BJ (cell line): ENCODE results near the gene MYO5C. TPM values are rescaled to one million over a fixed set of nuclear protein-coding genes. Genes with fewer than 3 reads are reported as not detected.
A peak's percentile ranks its signal among the peaks of the same experiment; 100 is the strongest.

Experiments used
- CTCF ChIA-PET: fragments of 350-600 bp; formaldehyde crosslinking; extraction: SDS; loops from one replicate; lab custom pipeline; 2021; ENCODE audit warnings: antibody characterized with exemption, inconsistent platforms; lab: Yijun Ruan, JAX
- POLR2A ChIA-PET: fragments of 300-600 bp; sonication (Branson Sonifier 250); formaldehyde crosslinking; extraction: SDS; loops from one replicate; lab custom pipeline; 2021; ENCODE audit warnings: antibody characterized with exemption; lab: Charles Lee
- DNase-seq: peaks from one replicate; pipeline ENCODE4 v3.0.0-alpha.2; 2011; ENCODE audit warnings: low read depth
- H3K27me3 ChIP-seq: 2 replicates; pipeline ENCODE4 v1.6.0; 2011; ENCODE audit warnings: low read length; ENCODE audit not compliant: control insufficient read depth, insufficient read depth
- H3K36me3 ChIP-seq: 2 replicates; pipeline ENCODE4 v1.5.1; 2011; ENCODE audit warnings: low read length; ENCODE audit not compliant: control insufficient read depth, insufficient read depth
- H3K4me3 ChIP-seq: 2 replicates; pipeline ENCODE4 v1.5.1; 2011; ENCODE audit warnings: low read depth, mild to moderate bottlenecking, control low read depth, low read length
- polyA plus RNA-seq: library from polyadenylated mRNA; depleted of rRNA; stranded (reverse); fragments of >200 nt; gene quantifications from 2 replicates; pipeline ENCODE4 v1.2.3, GENCODE V29; 2011; rRNA removed
- small RNA-seq: library from RNA; depleted of rRNA; stranded (forward); fragments of <200 nt; gene quantifications from one replicate; pipeline ENCODE3, GENCODE V24; 2012; ENCODE audit warnings: low replicate concordance, low read depth; ENCODE audit not compliant: insufficient read length
- TF ChIP-seq, protein P1 (sequence below): IDR thresholded peaks from 2 replicates; pipeline ENCODE4 v1.5.1; 2011; ENCODE audit warnings: low read depth, mild to moderate bottlenecking, control low read depth, inconsistent platforms, low read length, moderate library complexity; ENCODE audit not compliant: insufficient read depth

Gene MYO5C
- polyA plus RNA-seq, 1 experiment, result 0.13 TPM

DNA sequence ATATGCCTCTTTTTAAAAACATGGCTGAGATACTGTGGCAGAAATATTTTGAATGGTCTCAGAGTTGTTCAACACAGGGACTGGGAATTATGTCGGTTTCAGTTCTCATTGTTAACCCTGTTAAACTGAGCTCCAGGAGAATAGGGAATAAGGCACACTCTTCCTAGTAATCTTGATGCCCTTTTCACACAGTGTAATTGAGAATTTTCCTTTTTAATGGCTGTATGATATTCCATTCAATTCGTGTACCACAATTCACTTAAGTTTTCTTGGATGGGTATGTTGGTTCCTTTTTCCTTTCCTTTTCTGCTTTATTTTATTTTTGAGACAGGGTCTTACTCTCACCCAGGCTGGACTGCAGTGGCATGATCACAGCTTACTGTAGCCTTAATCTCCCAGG, 149.3 kb downstream of the MYO5C start:
- no peak for DNase-seq
- TF ChIP-seq, protein P1, sequence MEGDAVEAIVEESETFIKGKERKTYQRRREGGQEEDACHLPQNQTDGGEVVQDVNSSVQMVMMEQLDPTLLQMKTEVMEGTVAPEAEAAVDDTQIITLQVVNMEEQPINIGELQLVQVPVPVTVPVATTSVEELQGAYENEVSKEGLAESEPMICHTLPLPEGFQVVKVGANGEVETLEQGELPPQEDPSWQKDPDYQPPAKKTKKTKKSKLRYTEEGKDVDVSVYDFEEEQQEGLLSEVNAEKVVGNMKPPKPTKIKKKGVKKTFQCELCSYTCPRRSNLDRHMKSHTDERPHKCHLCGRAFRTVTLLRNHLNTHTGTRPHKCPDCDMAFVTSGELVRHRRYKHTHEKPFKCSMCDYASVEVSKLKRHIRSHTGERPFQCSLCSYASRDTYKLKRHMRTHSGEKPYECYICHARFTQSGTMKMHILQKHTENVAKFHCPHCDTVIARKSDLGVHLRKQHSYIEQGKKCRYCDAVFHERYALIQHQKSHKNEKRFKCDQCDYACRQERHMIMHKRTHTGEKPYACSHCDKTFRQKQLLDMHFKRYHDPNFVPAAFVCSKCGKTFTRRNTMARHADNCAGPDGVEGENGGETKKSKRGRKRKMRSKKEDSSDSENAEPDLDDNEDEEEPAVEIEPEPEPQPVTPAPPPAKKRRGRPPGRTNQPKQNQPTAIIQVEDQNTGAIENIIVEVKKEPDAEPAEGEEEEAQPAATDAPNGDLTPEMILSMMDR, result no peak
- ChIA-PET POLR2A (no interaction called here), CTCF (no interaction called here)
- Histone ChIP-seq H3K36me3 (peaks cover 6% of the 10 kb centered on the region), H3K4me3 (no peak overlapping the region), H3K27me3 (no peaks in the 10 kb centered on the region)

DNA sequence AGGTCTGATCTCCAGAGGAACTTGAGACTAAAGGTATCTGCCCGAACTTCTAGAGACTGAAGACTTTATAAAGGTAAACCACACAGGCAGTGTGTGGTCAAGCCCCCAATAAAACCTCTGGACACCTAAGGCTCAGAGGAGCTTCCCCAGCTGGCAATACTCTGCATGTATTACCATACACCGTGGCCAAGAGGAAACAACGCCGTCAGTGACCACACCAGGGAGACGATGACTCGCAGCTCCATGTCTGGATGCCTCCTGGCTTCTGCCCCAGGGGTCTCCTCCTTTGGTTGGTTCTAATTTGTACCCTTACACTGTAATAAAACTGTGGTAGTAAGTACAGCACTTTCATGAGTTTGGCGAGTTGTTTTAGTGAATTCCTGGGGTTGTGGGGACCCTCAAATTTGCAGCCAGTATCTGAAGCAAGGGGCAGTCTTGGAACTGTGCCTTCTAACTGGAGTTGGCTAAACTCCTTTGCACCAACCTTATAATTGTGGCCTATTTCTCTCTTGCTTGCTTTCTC, 150.9 kb downstream of the MYO5C start:
- Histone ChIP-seq H3K36me3 (peaks cover 3% of the 10 kb centered on the region), H3K27me3 (no peaks in the 10 kb centered on the region), H3K4me3 (no peak overlapping the region)
- POLR2A ChIA-PET, result no interaction called here
- DNase-seq, result no peak
- CTCF ChIA-PET, result interaction anchor here (1.1 to 1.3 kb wide), 3 partner anchors 13 to 19 kb away, joined by 3 to 5 read pairs (median 3); no protein-coding TSS in a partner anchor
- TF ChIP-seq, protein P1, result no peak

DNA sequence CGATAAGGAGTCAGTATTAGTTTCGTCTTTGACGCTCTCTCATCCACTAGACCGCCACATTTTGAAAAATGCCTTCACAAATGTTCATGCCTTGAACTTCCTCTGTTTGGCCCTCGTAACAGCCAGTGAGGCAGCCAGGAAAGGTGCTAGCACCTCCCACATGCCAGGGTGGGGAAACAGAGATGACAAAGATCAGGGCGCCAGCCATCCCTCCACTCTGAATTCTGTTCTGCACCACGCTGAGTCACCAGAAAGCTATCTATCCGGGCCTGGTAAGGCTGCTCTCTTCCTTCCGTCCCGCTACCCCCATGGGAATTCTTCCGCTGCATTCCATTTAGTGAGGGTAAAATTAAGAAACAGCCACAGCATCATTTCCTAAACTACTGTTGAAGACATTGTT, 151.7 kb downstream of the MYO5C start:
- ChIA-PET POLR2A (no interaction called here), CTCF (interaction anchor here (1.2 to 2.3 kb wide), 3 partner anchors 18 to 163 kb away, joined by 3 to 6 read pairs (median 3); no protein-coding TSS in a partner anchor)
- no peaks in the 10 kb centered on the region for H3K27me3 ChIP-seq
- peak; percentile 40 for DNase-seq
- 0 out of 2 replicates have a peak, but pooled peaks cover 1% of the 10 kb centered on the region for H3K36me3 ChIP-seq
- TF ChIP-seq, protein P1, result no peak
- no peak overlapping the region for H3K4me3 ChIP-seq

Small RNAs within 50 kb of the gene (small RNA-seq; reads per million reads assigned to genes)
- gene MIR1266, result not detected
- not detected for gene RF00019

Other genes starting within 250 kb of the MYO5C start
- gene BCL2L10, start 183.0 kb downstream of the MYO5C start, polyA plus RNA-seq, result 0.16 and 0.18 TPM in 2 replicates
- 57.7 and 63.0 TPM in 2 replicates for gene GNB5, start 104.4 kb downstream of the MYO5C start, polyA plus RNA-seq
- 38.3 and 39.6 TPM in 2 replicates for gene MYO5A, start 233.1 kb upstream of the MYO5C start, polyA plus RNA-seq